NCI-H146 (cell line): ENCODE measurements around the gene SSX7.
"Not testable (repeated sequence)": the region's sequence is repeated elsewhere in the genome, so short reads cannot be mapped to it uniquely, and the experiment has no call there.

ENCODE experiments used
- DNase-seq: peaks from one replicate; lab custom pipeline; 2025; lab: John Stamatoyannopoulos, UW

Gene SSX7

DNA sequence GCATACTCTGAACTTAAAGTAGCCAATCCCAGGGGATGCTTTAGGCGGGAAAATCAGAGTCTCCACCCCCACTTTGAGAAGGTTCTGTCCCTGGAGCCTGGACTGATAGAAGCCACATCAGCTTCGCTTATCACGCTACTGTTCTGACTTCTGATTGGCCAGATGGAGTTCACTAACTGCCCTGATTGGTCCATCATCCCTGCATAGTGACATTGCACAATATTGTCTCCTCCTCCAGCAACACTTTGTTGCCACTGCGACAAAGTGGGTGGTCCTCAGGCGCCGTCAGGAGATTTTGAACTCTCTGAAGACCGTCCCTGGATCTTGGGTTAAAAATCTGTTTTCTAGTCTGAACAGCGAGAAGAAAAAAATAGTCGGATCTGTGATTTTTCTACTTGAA, at the start of gene SSX7:
Gene SSX7 (minus strand): TSS at position 101 of the 400 bp plus-strand sequence. CDS start 1,428 bp downstream, outside the sequence.
- not testable (repeated sequence) for DNase-seq

- not testable (repeated sequence) for DNase-seq
These were observed 37.3 kb upstream of the SSX7 start for GRCh38 chrX:52692034-52692433.

GRCh38 chrX:52662218-52662617, 7.5 kb upstream of the SSX7 start:
- not testable (repeated sequence) for DNase-seq

- not testable (repeated sequence) for DNase-seq
These were observed 775 bp upstream of the SSX7 start for GRCh38 chrX:52655475-52655874.

DNA sequence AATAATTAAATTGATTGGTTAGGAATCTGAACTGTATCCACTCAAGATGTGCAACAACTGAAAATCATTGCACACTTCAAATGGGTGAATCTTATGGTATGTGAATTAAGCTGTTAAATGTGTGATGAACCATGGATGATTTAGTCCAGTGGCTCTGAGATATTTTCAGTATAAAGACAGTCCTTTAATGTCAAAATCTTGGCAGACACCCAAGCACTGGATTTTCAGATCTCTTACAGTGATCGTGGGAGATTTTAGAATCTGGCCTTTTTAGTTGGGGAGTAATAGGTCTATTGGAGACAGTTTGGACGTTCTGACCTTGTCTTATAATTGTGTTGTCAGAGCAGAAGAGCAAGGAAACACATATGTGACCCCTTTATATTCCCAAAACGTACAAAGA, 4.0 kb downstream of the SSX7 start:
- not testable (repeated sequence) for DNase-seq

- DNase-seq = not testable (repeated sequence)
These were observed 5.7 kb downstream of the SSX7 start for GRCh38 chrX:52648956-52649355.

GRCh38 chrX:52628483-52628882, 26.2 kb downstream of the SSX7 start:
- DNase-seq = not testable (repeated sequence)

DNA sequence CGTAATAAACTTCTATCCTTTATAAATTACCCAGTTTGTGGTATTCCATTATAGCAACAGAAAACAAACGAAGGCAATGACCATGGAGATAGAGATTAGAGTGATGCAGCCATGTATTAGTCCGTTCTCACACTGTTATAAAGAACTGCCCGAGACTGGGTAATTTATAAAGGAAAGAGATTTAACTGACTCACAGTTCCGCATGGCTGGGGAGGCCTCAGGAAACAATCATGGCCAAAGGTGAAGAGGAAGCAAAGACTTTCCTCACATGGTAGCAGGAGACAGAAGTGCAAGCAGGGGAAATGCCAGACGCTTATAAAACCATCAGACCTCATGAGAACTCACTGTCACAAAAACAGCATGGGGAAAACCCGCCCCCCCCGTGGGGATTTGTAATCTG, 34.0 kb downstream of the SSX7 start:
- not testable (repeated sequence) for DNase-seq

- DNase-seq = no peak
These were observed 45.7 kb downstream of the SSX7 start for GRCh38 chrX:52608961-52609360.

DNA sequence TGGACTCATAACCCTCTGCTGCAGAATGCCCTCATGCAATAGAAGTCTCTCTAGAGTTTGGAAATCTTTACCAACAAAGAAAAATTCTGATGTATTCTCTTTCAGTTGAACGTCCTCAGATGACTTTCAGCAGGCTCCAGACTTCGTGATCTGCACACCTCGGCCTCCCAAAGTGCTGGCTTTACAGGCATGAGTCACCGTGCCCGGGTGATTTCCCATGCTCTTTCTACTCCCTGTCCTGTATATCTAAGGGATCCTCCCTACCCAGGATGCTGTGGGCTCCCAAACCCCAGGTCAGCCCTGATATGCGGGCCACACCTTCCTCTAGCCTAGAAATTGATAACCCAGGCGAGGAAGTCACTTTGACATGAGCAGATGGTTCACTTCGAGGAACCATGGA, 51.5 kb downstream of the SSX7 start:
- DNase-seq = not testable (repeated sequence)

- no peak for DNase-seq
These were observed 55.8 kb downstream of the SSX7 start for GRCh38 chrX:52598886-52599285.

DNA sequence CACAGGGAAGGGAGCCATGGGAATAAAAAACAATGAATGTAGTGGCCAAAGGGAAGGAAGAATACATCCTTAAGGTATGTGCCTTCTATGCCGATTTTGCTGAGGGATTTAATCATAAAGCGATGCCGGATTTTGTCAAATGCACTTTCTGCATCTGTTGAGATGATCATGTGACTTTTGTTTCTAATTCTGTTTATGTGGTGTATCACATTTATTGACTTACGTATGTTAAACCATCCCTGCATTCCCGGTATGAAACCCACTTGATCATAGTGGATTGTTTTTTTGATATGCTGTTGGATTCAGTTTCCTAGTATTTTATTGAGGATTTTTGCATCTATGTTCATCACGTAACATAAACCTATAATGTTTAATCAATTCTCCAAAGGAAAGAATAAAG, 60.0 kb downstream of the SSX7 start:
- no peak for DNase-seq
